HCT116 (cell line): Measurements from ENCODE around the gene STUM. TPM values are rescaled to one million over a fixed set of nuclear protein-coding genes. Genes with fewer than 3 reads are reported as not detected.

Experiments
- ATAC-seq: fragments of 200-7000 bp; cut with Tn5 transposase; 2 replicates; pipeline ENCODE4 v1.9.1; 2020; ENCODE audit warnings: mild to moderate bottlenecking, moderate library complexity
- BruUV-seq: library from RNA; stranded (reverse); fragments of 400-500 nt; replicated peaks from 2 replicates; lab custom pipeline; 2021; lab: Mats Ljungman, UMichigan
- CTCF ChIA-PET: fragments of 300-600 bp; sonication (Branson Sonifier 250); formaldehyde crosslinking; loops from one replicate; lab custom pipeline; 2021; ENCODE audit warnings: antibody characterized with exemption; lab: Charles Lee
- POLR2A ChIA-PET: fragments of 300-600, 350-600 bp; sonication (Branson Sonifier 250); formaldehyde crosslinking; loops from one replicate; lab custom pipeline; 2021; ENCODE audit warnings: antibody characterized with exemption; lab: Charles Lee
- RAD21 ChIA-PET, 2 experiments: fragments of 300-600 bp; sonication (Branson Sonifier 250); formaldehyde crosslinking; loops; one replicate each; lab custom pipeline; 2023; ENCODE audit warnings: low total read pairs in 2 of 2; ENCODE audit not compliant: uncharacterized antibody in 2 of 2, unreplicated experiment in 2 of 2, low non-redundant PET in 1 of 2; lab: Charles Lee
- DNase-seq: peaks from one replicate; pipeline ENCODE4 v3.0.0-alpha.2; 2010; ENCODE audit warnings: low read depth, low spot score
- H2AFZ ChIP-seq: fragments of 200-600 bp; shearing (Covaris generic), sonication (generic); 2 replicates; pipeline ENCODE4 v1.6.1; 2017; ENCODE audit warnings: low read depth, mixed run types, mixed read lengths, antibody characterized with exemption, low read length; ENCODE audit not compliant: poor library complexity, severe bottlenecking
- H3K27ac ChIP-seq: 2 replicates; pipeline ENCODE4 v1.5.1; 2012; ENCODE audit warnings: low read depth, low read length
- H3K27me3 ChIP-seq: fragments of 200-600 bp; sonication (generic); 2 replicates; pipeline ENCODE4 v1.6.1; 2016; ENCODE audit warnings: mixed run types, low read length, mixed read lengths; ENCODE audit not compliant: insufficient read depth
- H3K36me3 ChIP-seq, 2 experiments: fragments of 200-500 bp in 1 of 2; fragments of 200-600 bp in 1 of 2; sonication (Bioruptor generic) in 1 of 2; sonication (generic) in 1 of 2; 2 replicates each; pipeline versions ENCODE4 v1.5.1 to v1.6.1; 2014 to 2016; ENCODE audit warnings: low read length in 2 of 2, inconsistent platforms in 1 of 2, mixed read lengths in 1 of 2, mixed run types in 1 of 2; ENCODE audit not compliant: insufficient read depth in 2 of 2, control insufficient read depth in 1 of 2
- H3K4me1 ChIP-seq, 2 experiments: fragments of 200-600 bp in 1 of 2; sonication (generic) in 1 of 2; 2 replicates each; pipeline versions ENCODE4 v1.5.1 to v1.6.1; 2012 to 2017; ENCODE audit warnings: low read length in 2 of 2, inconsistent platforms in 1 of 2, mild to moderate bottlenecking in 1 of 2, mixed read lengths in 1 of 2, mixed run types in 1 of 2, moderate library complexity in 1 of 2; ENCODE audit not compliant: insufficient read depth in 2 of 2, control insufficient read depth in 1 of 2
- H3K4me2 ChIP-seq: fragments of 200-600 bp; sonication (generic); 2 replicates; pipeline ENCODE4 v1.6.1; 2017; ENCODE audit warnings: mixed run types, low read length, mixed read lengths
- H3K4me3 ChIP-seq, 2 experiments: fragments of 200-600 bp in 1 of 2; sonication (generic) in 1 of 2; replicated peaks in 1 of 2; 2 replicates each; pipeline ENCODE4 v1.5.1; 2011 to 2016; ENCODE audit warnings: low read length in 2 of 2, control low read depth in 1 of 2, low read depth in 1 of 2, mild to moderate bottlenecking in 1 of 2, mixed read lengths in 1 of 2, mixed run types in 1 of 2
- H3K79me2 ChIP-seq: fragments of 200-600 bp; sonication (generic); 2 replicates; pipeline ENCODE4 v1.6.1; 2017; ENCODE audit warnings: mild to moderate bottlenecking, mixed run types, low read length, moderate library complexity, mixed read lengths; ENCODE audit not compliant: insufficient read depth
- H3K9ac ChIP-seq: fragments of 200-600 bp; sonication (generic); 2 replicates; pipeline ENCODE4 v1.6.1; 2016; ENCODE audit warnings: low read length, mixed read lengths
- H3K9me2 ChIP-seq: fragments of 200-600 bp; sonication (generic), shearing (Covaris generic); 2 replicates; pipeline ENCODE4 v1.6.1; 2017; ENCODE audit warnings: mixed run types, mild to moderate bottlenecking, moderate library complexity; ENCODE audit not compliant: insufficient read depth
- H3K9me3 ChIP-seq, 2 experiments: fragments of 200-500 bp in 1 of 2; fragments of 200-600 bp in 1 of 2; sonication (Bioruptor generic) in 1 of 2; sonication (generic) in 1 of 2; 2 replicates each; pipeline ENCODE4 v1.6.1; 2014 to 2017; ENCODE audit warnings: low read length in 2 of 2, mixed read lengths in 2 of 2, inconsistent platforms in 1 of 2, low read depth in 1 of 2, mild to moderate bottlenecking in 1 of 2, mixed run types in 1 of 2, moderate library complexity in 1 of 2; ENCODE audit not compliant: control insufficient read depth in 1 of 2, insufficient read depth in 1 of 2
- H4K20me1 ChIP-seq: fragments of 200-600 bp; sonication (generic), shearing (Covaris generic); 2 replicates; pipeline ENCODE4 v1.6.1; 2017; ENCODE audit warnings: mixed run types, mild to moderate bottlenecking, moderate library complexity; ENCODE audit not compliant: insufficient read depth
- CBX3 ChIP-seq: IDR thresholded peaks from 2 replicates; pipeline ENCODE4 v1.6.1; 2012; ENCODE audit warnings: low read depth
- CEBPB ChIP-seq: IDR thresholded peaks from 2 replicates; pipeline ENCODE4 v1.6.1; 2012; ENCODE audit warnings: low read depth
- EGR1 ChIP-seq: IDR thresholded peaks from 2 replicates; pipeline ENCODE4 v1.6.1; 2012; ENCODE audit warnings: low read depth
- EZH2 ChIP-seq: fragments of 200-600 bp; sonication (generic); IDR thresholded peaks from 2 replicates; pipeline ENCODE4 v1.6.1; 2017; ENCODE audit warnings: antibody characterized with exemption, mixed run types
- FOSL1 ChIP-seq: IDR thresholded peaks from 2 replicates; pipeline ENCODE4 v1.6.1; 2012; ENCODE audit warnings: low read depth
- JUND ChIP-seq: IDR thresholded peaks from 2 replicates; pipeline ENCODE4 v1.6.1; 2012
- POLR2A ChIP-seq: IDR thresholded peaks from 2 replicates; pipeline ENCODE4 v1.7.0; 2011; ENCODE audit warnings: borderline replicate concordance; ENCODE audit not compliant: insufficient read depth, insufficient read length; ENCODE audit errors: extremely low read depth
- POLR2AphosphoS5 ChIP-seq: IDR thresholded peaks from 2 replicates; pipeline ENCODE4 v1.6.1; 2011; ENCODE audit warnings: mild to moderate bottlenecking, low read depth, low read length, moderate library complexity
- RAD21 ChIP-seq: IDR thresholded peaks from 2 replicates; pipeline ENCODE4 v1.6.1; 2012; ENCODE audit warnings: low read depth, mild to moderate bottlenecking
- SIN3A ChIP-seq: IDR thresholded peaks from 2 replicates; pipeline ENCODE4 v1.6.1; 2012; ENCODE audit warnings: low read depth
- SRF ChIP-seq: IDR thresholded peaks from 2 replicates; pipeline ENCODE4 v1.6.1; 2012; ENCODE audit warnings: low read depth
- YY1 ChIP-seq: IDR thresholded peaks from 2 replicates; pipeline ENCODE4 v1.6.1; 2011; ENCODE audit warnings: low read length, low read depth, moderate library complexity, mild to moderate bottlenecking; ENCODE audit not compliant: insufficient replicate concordance; ENCODE audit errors: extremely low read depth
- ZFX ChIP-seq: fragments of 450-650 bp; IDR thresholded peaks from 2 replicates; pipeline ENCODE4 v1.6.1; 2017
- ZNF274 ChIP-seq: fragments of 200-500 bp; sonication (Bioruptor generic); IDR thresholded peaks from 2 replicates; pipeline ENCODE4 v1.6.1; 2014; ENCODE audit warnings: mild to moderate bottlenecking, low read depth, low read length, inconsistent platforms
- intact Hi-C: fragments of 100-400 bp; cut with micrococcal nuclease; formaldehyde crosslinking; loops from 2 replicates; pipeline ENCODE4 v1.10.0; 2022
- total RNA-seq: library from RNA; stranded (reverse); gene quantifications from one replicate; pipeline ENCODE4 v1.2.1, GENCODE V29; 2021; ENCODE audit not compliant: unreplicated experiment
- TF ChIP-seq, protein P1 (sequence below): IDR thresholded peaks from 2 replicates; pipeline ENCODE4 v1.6.1; 2012
- TF ChIP-seq, protein P2 (sequence below): IDR thresholded peaks from 2 replicates; pipeline ENCODE4 v1.6.1; 2012
- TF ChIP-seq, protein P3 (sequence below), 3 experiments: fragments of 200-600 bp in 1 of 3; sonication (generic) in 1 of 3; IDR thresholded peaks in 2 of 3; conservative IDR thresholded peaks in 1 of 3; 2 replicates each; pipeline ENCODE4 v1.5.1; 2012 to 2017; ENCODE audit warnings: low read depth in 2 of 3, low read length in 2 of 3, antibody characterized with exemption in 1 of 3, borderline replicate concordance in 1 of 3, control low read depth in 1 of 3, mild to moderate bottlenecking in 1 of 3, mixed read lengths in 1 of 3, mixed run types in 1 of 3, moderate library complexity in 1 of 3; ENCODE audit not compliant: insufficient read depth in 1 of 3

Gene STUM
- total RNA-seq, 1 experiment from 2014 or later: not detected

DNA sequence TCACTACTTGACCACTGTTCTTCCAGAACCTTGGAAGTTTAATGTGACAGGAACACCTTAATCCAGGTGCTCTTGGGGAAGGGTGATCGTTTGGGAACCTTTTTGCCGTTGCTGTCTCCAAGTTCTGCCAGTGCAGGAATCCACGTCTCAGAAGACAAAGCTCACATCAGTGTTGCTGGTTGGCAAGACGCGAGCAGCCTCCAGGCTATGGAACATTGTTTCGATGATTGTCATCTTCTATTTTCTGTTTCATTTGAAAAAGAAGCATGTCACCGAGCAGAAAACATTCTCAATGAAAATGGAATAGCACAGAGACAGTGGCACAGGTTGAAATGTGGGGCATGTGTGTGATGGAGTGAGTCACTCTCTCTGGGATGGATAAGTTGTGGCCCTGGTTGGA, 11.7 kb downstream of the STUM start:
- BruUV-seq: no TSS peak
- H3K36me3 ChIP-seq: no peaks in the 10 kb centered on the region
- POLR2A ChIA-PET: no interaction called here
- H2AFZ ChIP-seq: no peak overlapping the region
- CTCF ChIA-PET: no interaction called here
- no peak overlapping the region for H3K4me2 ChIP-seq
- H4K20me1 ChIP-seq: no peaks in the 10 kb centered on the region
- TF ChIP-seq, protein P1, sequence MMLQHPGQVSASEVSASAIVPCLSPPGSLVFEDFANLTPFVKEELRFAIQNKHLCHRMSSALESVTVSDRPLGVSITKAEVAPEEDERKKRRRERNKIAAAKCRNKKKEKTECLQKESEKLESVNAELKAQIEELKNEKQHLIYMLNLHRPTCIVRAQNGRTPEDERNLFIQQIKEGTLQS: no peak
- no peak for TF ChIP-seq SRF
- TF ChIP-seq EGR1: no peak
- no peak for TF ChIP-seq POLR2AphosphoS5
- no peak for TF ChIP-seq CEBPB
- TF ChIP-seq YY1: no peak
- no peak for TF ChIP-seq RAD21
- TF ChIP-seq, protein P2, sequence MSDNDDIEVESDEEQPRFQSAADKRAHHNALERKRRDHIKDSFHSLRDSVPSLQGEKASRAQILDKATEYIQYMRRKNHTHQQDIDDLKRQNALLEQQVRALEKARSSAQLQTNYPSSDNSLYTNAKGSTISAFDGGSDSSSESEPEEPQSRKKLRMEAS: no peak
- no peak for TF ChIP-seq EZH2
- no peak for TF ChIP-seq JUND
- no peak for TF ChIP-seq CBX3
- no peak for TF ChIP-seq ZNF274
- TF ChIP-seq, protein P3, sequence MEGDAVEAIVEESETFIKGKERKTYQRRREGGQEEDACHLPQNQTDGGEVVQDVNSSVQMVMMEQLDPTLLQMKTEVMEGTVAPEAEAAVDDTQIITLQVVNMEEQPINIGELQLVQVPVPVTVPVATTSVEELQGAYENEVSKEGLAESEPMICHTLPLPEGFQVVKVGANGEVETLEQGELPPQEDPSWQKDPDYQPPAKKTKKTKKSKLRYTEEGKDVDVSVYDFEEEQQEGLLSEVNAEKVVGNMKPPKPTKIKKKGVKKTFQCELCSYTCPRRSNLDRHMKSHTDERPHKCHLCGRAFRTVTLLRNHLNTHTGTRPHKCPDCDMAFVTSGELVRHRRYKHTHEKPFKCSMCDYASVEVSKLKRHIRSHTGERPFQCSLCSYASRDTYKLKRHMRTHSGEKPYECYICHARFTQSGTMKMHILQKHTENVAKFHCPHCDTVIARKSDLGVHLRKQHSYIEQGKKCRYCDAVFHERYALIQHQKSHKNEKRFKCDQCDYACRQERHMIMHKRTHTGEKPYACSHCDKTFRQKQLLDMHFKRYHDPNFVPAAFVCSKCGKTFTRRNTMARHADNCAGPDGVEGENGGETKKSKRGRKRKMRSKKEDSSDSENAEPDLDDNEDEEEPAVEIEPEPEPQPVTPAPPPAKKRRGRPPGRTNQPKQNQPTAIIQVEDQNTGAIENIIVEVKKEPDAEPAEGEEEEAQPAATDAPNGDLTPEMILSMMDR (IDR thresholded peaks at IDR 0.05 in 2 of 3, conservative IDR thresholded peaks at IDR 0.05 in 1 of 3; ENCODE audit: borderline replicate concordance in 1 of 3, insufficient read depth in 1 of 3, low read depth in 2 of 3, low read length in 2 of 3): no peak
- TF ChIP-seq POLR2A: no peak
- no peak for TF ChIP-seq FOSL1
- TF ChIP-seq SIN3A: no peak
- TF ChIP-seq ZFX: no peak
- intact Hi-C loops: no loop called here
- no peaks in the 10 kb centered on the region for H3K9me3 ChIP-seq
- H3K9me2 ChIP-seq: no peaks in the 10 kb centered on the region
- no peaks in the 10 kb centered on the region for H3K4me1 ChIP-seq
- no peak overlapping the region for H3K27ac ChIP-seq
- ATAC-seq (no peak), DNase-seq (no peak)
- no peak overlapping the region for H3K9ac ChIP-seq
- RAD21 ChIA-PET: no interaction called here
- H3K4me3 ChIP-seq: no peak overlapping the region
- no peaks in the 10 kb centered on the region for H3K79me2 ChIP-seq
- no peaks in the 10 kb centered on the region for H3K27me3 ChIP-seq
